Measurements from ENCODE around the gene SNED1. TPM values are rescaled to one million over a fixed set of nuclear protein-coding genes. Genes with fewer than 3 reads are reported as not detected.

The SNED1 gene
- 0.62 to 1.4 TPM (median 1.00 TPM) in 5 replicates for total RNA-seq (2022; extraction: Qiagen RNA extraction)

DNA sequence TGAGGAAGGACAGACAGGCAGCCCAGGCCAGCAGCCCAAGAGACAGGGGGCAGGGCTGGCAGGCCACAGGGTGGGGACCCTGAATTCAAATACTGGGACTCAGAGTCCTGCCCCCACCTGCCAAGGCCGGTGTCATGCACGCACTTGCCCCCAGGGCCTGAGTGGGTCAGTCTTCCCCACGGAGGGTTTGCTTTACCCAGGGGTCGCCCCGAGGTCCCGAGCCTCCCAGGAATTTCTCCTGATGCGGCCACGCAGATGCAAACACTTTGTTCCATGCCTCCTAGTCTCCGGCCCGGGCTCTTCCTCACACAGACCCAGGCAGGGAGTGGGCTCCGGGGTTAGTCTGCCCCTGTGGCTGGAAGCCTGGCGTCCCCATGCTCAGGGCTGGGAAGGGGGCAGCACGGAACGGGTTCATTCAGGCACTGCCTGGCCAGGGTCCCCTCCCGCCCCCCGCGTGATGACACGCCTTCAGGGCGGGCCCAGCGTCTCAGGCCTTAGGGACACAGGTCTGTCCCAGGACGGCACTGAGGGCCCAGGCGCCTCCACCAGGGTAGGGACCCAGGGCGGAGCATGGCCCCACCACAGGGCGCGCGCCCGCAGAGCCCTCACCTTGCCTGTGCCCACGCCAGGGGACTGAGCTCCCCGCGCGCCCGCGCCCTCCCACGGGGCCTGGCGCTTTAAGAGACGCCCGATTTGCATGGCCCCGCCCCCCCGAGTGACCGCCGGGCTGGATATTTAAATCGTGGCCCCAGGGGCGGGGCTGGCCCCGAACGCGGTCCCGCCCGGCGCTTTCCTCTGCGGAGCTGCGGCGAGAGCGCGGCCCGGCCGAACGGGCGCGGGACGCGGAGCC, at the start of gene SNED1:
TSS of gene SNED1 (plus strand) at position 763 of the 850 bp plus-strand sequence. CDS start 220 bp downstream, outside the sequence.

DNA sequence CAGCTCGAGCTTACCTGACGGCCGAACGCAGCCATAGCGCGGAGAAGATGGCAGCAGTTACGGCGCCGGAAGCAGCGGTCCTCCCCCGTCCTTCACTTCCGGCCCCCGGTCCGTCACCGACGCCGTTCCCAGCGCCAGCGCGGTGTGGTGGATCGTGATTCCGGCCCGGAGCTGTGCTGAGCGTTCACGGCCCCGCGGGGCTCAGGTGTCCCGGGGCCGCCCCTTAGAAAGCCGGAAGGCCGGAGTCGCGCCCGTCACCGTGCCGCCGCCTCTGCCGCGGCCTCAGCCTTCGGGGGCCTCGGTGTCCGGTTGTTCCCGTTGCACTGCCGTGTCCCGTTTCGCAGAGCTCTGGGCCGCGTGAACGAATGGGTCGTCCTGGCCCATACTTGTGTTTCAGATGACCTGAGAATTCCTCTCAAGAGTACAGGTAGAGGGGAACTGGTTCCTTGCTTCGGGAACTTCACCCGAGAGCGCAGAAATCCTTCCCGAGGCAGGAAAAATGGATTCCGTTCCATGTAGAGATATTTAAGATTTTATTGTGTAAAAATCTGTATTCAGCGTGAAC, 103.9 kb downstream of the SNED1 start, which contains the start of gene MTERF4:
TSS of gene MTERF4 (minus strand) at position 49 of the 565 bp plus-strand sequence. CDS start at position 35, 14 bp downstream.

Other genes with a start within 250 kb of the SNED1 start
- gene KIF1A, start 178.4 kb upstream of the SNED1 start, total RNA-seq (2022; extraction: Qiagen RNA extraction), result 0.66 to 0.84 TPM (median 0.73 TPM) in 5 replicates
- gene AGXT, start 129.8 kb upstream of the SNED1 start, total RNA-seq (2022; extraction: Qiagen RNA extraction), result not detected in 5 replicates
- gene MAB21L4, start 102.5 kb upstream of the SNED1 start, total RNA-seq (2022; extraction: Qiagen RNA extraction), result 0.14 to 0.36 TPM (median 0.29 TPM) in 5 replicates
- not detected in 5 replicates for gene CROCC2, start 92.3 kb upstream of the SNED1 start, total RNA-seq (2022; extraction: Qiagen RNA extraction)
- gene MTERF4, start 103.7 kb downstream of the SNED1 start, total RNA-seq (2022; extraction: Qiagen RNA extraction), result 23.9 to 26.4 TPM (median 25.6 TPM) in 5 replicates
- 5.1 to 7.5 TPM (median 7.0 TPM) in 5 replicates for gene PASK, start 150.9 kb downstream of the SNED1 start, total RNA-seq (2022; extraction: Qiagen RNA extraction)
- 57.9 to 75.6 TPM (median 59.5 TPM) in 5 replicates for gene PPP1R7, start 151.8 kb downstream of the SNED1 start, total RNA-seq (2022; extraction: Qiagen RNA extraction)
- gene ANO7, start 190.1 kb downstream of the SNED1 start, total RNA-seq (2022; extraction: Qiagen RNA extraction), result 1.7 to 2.1 TPM (median 1.9 TPM) in 5 replicates